Tibial nerve (tissue), 4 donors: Measurements from ENCODE around the gene STAM.

Experiments
- CTCF ChIP-seq, 5 experiments: fragments of 200-600 bp in 3 of 5; fragments of 450-650 bp in 2 of 5; sonication (generic) in 3 of 5; IDR thresholded peaks; one replicate each; pipeline ENCODE4 v1.5.1; 2016 to 2019; ENCODE audit warnings: antibody characterized with exemption in 5 of 5, mild to moderate bottlenecking in 3 of 5, moderate library complexity in 2 of 5
- EP300 ChIP-seq, 2 donors: sonication (generic); formaldehyde crosslinking; IDR thresholded peaks; one replicate each; pipeline ENCODE4 v1.6.1; 2017; ENCODE audit warnings: antibody characterized with exemption in 2 of 2, mild to moderate bottlenecking in 1 of 2

GRCh38 chr10:17669185-17669872 is 25.4 kb downstream of the STAM start:
- no peak for TF ChIP-seq CTCF (IDR thresholded peaks at IDR 0.05)
- no peak for TF ChIP-seq EP300 (IDR thresholded peaks at IDR 0.05)
